GM08714 (cell line): ENCODE results near the gene EXD2.
"Not testable (repeated sequence)": the region's sequence is repeated elsewhere in the genome, so short reads cannot be mapped to it uniquely, and the experiment has no call there.

Experiments
- H3K4me3 ChIP-seq: fragments of 200-500 bp; sonication (Bioruptor generic); 2 replicates; pipeline ENCODE4 v1.5.1; 2014; ENCODE audit warnings: mild to moderate bottlenecking, low read length, inconsistent platforms
- ZNF274 ChIP-seq: IDR thresholded peaks from 2 replicates; pipeline ENCODE4 v1.6.1; 2012; ENCODE audit warnings: mild to moderate bottlenecking, low read depth, low read length

Gene EXD2

DNA sequence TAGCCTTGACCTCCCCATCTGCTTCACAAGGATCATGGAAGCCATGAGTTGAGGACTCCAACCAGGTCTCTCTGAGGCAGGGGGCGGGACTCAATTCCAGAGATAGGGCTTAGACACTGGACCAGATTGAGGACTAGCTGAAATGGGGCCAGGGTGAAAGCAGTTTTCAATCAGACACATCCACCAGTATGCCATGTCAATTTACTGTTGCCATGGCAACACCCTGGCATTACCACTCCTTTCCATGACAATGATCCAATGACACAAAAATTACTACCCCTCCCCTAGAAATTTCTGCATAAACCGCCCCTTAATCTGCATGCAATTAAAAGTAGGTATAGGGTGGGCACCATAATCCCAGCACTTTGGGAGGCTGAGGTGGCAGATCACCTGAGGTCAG is 19.7 kb upstream of the EXD2 start:
- TF ChIP-seq ZNF274, result no peak

DNA sequence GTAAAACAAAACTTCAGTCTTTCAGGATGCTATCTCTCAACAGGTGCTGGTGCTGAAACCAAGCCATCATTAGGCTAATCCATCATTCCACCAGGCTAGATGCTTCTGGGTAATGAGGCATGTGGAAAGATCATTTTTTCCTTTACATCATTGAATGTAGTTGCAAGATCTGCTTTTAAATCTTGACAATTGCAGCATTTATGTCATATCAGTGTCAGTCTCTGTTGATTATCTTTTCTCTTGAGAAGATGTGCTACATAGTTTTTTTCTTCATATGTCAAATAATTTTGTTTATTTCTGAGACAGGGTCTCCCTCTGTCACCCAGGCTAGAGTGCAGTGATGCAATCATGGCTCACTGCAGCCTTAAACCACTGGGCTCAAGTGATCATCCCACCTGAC is 16.2 kb upstream of the EXD2 start:
- H3K4me3 ChIP-seq, result no peak overlapping the region

More for the DNA sequence above, 19.7 kb upstream of the EXD2 start:
- no peak overlapping the region for H3K4me3 ChIP-seq

DNA sequence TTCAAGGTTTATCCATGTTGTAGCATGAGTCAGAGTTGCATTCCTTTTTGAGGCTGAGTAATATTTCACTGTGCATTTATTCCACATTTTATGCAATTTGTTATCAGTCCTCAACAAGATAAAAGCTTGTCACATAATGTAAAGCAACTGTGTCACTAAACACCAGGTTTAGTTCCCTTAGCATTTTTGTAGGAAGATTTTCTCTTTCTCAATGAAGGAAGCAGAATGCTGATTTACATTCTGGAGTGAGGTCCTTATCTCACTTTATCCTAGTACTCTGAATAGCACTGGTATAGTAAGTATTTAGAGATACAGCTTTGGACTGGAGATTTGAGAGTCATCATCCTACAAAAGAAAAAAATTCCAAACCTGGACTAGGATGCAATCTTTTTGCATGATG is 9.8 kb upstream of the EXD2 start:
- no peak overlapping the region for H3K4me3 ChIP-seq
- no peak for TF ChIP-seq ZNF274

More for the DNA sequence above, 16.2 kb upstream of the EXD2 start:
- no peak for TF ChIP-seq ZNF274

- H3K4me3 ChIP-seq, result not testable (repeated sequence)
These were observed 8.7 kb upstream of the EXD2 start for GRCh38 chr14:69182580-69182979.

GRCh38 chr14:69183735-69184134 is 7.6 kb upstream of the EXD2 start:
- H3K4me3 ChIP-seq, result no peak overlapping the region

GRCh38 chr14:69190191-69190590 is 1.1 kb upstream of the EXD2 start:
- no peak overlapping the region for H3K4me3 ChIP-seq
- TF ChIP-seq ZNF274, result no peak

More at GRCh38 chr14:69183735-69184134, 7.6 kb upstream of the EXD2 start:
- TF ChIP-seq ZNF274, result no peak

DNA sequence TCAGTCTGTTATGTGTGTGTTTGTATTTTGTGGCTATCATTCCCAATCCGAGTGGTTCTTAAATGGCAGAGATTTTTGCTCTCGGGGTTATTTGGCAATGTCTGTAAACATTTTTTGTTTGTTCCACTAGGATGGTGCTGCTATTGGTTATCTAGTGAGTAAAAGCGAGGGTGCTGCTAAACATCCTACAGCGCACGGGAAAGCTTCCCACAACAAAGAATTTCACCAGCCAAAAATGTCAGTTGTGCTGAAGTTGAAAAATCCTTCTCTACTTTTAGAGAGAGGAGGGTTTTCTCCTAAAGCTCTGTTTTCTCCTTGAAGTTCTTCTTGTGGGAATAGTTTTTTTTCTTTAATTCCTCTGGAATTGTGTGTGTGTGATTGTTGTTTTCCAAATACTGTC is 2.4 kb downstream of the EXD2 start:
- no peak overlapping the region for H3K4me3 ChIP-seq
- TF ChIP-seq ZNF274, result no peak

DNA sequence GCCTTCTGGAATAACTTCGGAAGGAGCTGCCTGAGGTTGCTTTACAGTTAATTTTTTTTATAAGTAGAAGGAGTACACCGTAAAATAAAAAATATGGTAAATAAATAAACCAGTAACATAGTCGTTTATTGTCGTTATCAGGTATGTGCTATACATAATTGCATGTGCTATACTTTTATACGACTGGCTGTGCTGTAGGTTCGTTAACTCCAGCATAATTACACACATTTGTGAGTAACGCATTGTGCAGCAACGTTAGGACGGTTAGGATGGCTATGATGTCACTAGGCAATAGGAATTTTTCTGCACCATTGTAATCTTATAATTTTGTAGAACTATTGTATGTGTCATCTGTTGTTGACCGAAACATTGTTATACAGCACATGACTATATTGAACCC is 8.5 kb downstream of the EXD2 start:
- H3K4me3 ChIP-seq, result no peak overlapping the region
- no peak for TF ChIP-seq ZNF274

DNA sequence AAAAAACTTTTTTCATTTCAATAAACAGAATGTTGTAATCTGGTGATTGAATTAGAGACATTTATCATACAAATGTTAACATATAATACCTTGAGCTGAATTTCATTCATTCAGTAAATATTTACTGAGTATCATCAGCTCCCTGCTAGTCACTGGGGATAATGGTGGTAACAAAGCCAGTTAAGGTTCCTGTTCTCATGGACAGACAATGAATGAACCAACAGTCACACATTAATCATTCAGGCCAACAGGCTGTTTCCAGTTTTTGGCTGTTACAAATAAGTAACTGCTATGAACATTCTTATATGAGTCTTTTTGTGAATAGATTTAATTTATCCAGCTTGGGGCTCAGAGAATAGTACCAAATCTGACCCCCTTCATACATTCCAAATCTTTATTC is 13.5 kb downstream of the EXD2 start:
- no peak for TF ChIP-seq ZNF274
- H3K4me3 ChIP-seq, result no peak overlapping the region

DNA sequence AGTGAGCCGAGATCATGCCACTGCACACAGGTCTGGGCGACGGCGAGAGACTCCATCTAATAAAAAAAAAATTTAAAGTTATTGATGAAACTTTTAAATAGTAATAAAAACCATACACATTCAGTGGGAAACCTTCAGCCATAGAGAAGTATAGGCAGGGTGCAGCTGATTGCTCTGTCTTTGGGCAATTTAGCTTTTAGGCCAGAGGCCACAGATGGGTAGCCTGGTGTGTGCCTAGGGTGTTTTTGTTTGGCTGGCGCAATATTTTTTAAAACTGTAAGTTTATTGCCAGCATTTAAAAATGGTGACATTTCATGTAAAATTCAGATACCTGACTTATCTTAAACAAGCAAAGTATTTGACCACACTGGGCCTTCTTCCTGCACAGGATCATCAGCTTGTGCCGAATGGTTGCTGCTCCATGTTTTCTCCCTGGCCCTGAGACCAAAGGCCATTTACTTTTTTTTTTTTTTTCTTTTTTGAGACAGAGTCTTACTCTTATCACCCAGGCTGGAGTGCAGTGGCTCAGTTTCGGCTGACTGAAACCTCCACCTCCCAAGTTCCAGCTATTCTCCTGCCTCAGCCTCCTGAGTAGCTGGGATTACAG is 16.2 kb downstream of the EXD2 start:
- no peak overlapping the region for H3K4me3 ChIP-seq
- TF ChIP-seq ZNF274, result no peak

DNA sequence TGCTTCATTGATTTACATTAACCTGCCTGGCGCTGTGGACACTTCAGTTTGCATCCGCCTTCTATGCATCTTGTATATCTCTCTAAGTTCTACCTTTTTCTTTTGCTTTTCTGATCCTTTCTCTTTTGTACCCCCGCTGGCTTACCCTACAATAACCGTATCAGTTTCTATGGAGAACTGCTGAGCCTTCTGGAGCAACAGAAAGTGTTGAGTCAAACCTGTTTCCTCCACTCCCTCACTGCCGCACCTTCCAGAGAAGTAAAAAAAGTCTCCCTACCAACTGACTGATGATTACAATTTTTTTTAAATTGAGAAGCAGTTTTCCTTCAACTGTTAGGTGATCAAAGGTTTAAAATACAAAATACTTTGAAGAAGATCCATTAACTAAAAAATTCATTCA is 17.4 kb downstream of the EXD2 start:
- no peak for TF ChIP-seq ZNF274
- H3K4me3 ChIP-seq, result no peak overlapping the region

DNA sequence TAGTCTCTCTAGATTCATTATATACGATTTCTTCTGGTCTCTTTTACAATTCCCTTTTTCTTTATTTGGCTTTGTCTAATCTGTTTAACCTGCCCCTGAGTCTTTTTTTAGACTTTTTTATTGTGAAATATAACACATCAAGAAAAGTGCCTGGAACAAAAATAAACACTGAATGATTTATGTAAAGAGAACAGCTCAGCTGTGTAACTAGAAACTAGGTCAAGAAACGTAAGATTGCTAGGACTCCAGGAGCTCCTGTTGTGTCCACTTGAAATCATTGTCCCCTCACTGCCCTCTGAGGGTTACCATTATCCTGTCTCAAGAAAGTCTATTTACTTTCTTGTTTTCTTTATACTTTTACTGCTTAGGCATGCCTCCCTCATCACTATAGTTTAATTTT is 23.1 kb downstream of the EXD2 start:
- no peak overlapping the region for H3K4me3 ChIP-seq
- no peak for TF ChIP-seq ZNF274

DNA sequence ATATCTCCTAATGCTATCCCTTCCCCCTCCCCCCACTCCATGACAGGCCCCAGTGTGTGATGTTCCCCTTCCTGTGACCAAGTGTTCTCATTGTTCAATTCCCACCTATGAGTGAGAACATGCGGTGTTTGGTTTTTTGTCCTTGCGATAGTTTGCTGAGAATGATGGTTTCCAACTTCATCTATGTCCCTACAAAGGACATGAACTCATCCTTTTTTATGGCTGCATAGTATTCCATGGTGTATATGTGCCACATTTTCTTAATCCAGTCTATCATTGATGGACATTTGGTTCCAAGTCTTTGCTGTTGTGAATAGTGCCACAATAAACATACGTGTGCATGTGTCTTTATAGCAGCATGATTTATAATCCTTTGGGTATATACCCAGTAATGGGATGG is 26.4 kb downstream of the EXD2 start:
- not testable (repeated sequence) for H3K4me3 ChIP-seq

DNA sequence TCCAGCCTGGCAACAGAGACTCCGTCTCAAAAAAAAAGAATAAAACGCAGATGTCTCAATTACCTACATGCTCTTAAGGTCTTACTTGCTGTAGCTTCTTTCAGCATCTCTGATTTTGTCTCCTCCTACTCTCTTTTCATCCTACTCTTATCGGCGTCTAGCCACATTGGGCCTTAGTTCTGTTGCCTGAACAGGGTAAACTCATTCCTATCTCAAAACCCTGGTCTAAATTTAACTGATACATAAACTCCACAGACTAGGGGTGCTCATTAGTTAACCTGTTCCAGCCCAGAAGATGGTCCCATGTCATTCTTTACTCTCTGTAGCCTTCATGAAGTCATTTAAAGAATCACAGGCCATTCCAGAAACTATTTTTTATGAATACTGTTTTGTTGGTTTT is 33.6 kb downstream of the EXD2 start:
- no peak for TF ChIP-seq ZNF274

GRCh38 chr14:69226178-69226577 is 34.9 kb downstream of the EXD2 start:
- no peak overlapping the region for H3K4me3 ChIP-seq
- TF ChIP-seq ZNF274, result no peak

More for the DNA sequence above, 33.6 kb downstream of the EXD2 start:
- H3K4me3 ChIP-seq, result no peak overlapping the region

- no peak overlapping the region for H3K4me3 ChIP-seq
- TF ChIP-seq ZNF274, result no peak
These were observed 35.4 kb downstream of the EXD2 start for GRCh38 chr14:69226736-69227135.
